OCI-LY1 (cell line): Measurements from ENCODE around the gene ADD1.

ENCODE experiments used
- EZH2 ChIP-seq: fragments of 200-600 bp; sonication (generic), shearing (Covaris generic); IDR thresholded peaks from 2 replicates; pipeline ENCODE4 v1.8.0; 2017; ENCODE audit warnings: borderline replicate concordance, mixed run types, mild to moderate bottlenecking, antibody characterized with exemption, low read length, moderate library complexity, mixed read lengths
- TF ChIP-seq, protein P1 (sequence below): fragments of 200-600 bp; sonication (generic), shearing (Covaris generic); IDR thresholded peaks from 2 replicates; pipeline ENCODE4 v1.5.1; 2017; ENCODE audit warnings: mild to moderate bottlenecking, antibody characterized with exemption, low read length, moderate library complexity, mixed read lengths

DNA sequence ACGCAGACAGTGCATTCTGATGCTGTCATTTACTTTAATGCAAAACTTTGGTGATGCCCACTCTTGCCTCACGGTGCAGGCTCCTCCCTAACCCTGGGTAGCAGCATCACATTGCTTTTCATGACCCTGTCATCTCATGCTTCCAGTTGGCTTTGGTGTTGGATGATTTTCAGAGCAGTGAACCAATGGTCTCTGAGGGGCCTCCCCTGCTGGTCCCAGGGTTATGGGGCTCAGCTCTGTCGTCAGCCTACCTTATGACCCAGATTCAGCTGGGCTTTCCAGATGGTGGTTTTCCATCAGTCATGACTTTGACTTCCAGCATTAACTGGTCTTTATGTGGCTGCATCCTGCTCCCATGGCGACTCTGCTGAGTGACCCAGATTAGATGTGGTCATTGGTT lies 63.6 kb downstream of the ADD1 start:
- TF ChIP-seq, protein P1, sequence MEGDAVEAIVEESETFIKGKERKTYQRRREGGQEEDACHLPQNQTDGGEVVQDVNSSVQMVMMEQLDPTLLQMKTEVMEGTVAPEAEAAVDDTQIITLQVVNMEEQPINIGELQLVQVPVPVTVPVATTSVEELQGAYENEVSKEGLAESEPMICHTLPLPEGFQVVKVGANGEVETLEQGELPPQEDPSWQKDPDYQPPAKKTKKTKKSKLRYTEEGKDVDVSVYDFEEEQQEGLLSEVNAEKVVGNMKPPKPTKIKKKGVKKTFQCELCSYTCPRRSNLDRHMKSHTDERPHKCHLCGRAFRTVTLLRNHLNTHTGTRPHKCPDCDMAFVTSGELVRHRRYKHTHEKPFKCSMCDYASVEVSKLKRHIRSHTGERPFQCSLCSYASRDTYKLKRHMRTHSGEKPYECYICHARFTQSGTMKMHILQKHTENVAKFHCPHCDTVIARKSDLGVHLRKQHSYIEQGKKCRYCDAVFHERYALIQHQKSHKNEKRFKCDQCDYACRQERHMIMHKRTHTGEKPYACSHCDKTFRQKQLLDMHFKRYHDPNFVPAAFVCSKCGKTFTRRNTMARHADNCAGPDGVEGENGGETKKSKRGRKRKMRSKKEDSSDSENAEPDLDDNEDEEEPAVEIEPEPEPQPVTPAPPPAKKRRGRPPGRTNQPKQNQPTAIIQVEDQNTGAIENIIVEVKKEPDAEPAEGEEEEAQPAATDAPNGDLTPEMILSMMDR = no peak
- TF ChIP-seq EZH2 = no peak
